HG03521 (cell line): ENCODE measurements around the gene ATG4C.
"Not testable (repeated sequence)": the region's sequence is repeated elsewhere in the genome, so short reads cannot be mapped to it uniquely, and the experiment has no call there.

Source experiments
- ATAC-seq: cut with Tn5 transposase; IDR thresholded peaks from one replicate; pipeline ENCODE4 v1.9.1; 2021; ENCODE audit warnings: mild to moderate bottlenecking, moderate library complexity; ENCODE audit not compliant: unreplicated experiment

ATG4C gene, protein sequence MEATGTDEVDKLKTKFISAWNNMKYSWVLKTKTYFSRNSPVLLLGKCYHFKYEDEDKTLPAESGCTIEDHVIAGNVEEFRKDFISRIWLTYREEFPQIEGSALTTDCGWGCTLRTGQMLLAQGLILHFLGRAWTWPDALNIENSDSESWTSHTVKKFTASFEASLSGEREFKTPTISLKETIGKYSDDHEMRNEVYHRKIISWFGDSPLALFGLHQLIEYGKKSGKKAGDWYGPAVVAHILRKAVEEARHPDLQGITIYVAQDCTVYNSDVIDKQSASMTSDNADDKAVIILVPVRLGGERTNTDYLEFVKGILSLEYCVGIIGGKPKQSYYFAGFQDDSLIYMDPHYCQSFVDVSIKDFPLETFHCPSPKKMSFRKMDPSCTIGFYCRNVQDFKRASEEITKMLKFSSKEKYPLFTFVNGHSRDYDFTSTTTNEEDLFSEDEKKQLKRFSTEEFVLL

DNA sequence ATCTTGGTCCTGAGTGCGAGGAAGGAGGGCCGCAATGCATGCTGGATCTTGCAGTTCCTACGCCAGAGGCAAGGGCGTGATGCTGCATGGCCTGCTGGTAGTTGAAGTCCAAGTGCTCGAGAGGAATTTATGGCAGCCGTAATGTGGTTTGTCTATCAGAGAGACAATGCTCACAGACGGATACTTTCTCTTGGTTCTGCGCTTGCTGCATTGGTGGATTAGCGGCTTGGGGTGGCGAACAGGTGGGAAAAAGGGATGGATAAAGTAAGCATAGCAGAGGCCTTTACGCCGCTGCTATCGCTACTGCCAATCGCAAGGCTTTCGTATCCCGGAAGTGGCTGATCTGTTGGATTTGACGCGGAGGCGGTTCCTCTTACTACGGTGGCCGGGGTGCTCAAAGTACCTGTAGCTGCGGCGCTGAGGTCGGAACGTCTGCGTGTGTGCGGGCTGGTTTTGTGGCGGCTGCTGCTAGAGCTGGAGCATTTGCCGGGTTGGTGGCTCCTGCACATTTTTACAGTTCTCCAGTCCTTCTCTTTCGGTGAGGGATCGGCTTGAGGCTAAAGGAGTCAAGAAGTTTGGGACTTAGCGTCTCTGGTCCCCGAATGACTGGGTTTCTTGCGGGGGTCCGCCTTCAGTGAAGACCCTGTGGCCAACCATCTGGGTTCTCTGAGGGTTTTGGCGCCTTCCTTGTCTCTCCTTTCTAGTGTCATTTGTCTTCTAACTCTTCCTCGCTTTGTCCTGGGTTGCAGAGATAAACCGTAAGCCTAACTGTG is at the start of gene ATG4C:
Gene ATG4C (plus strand): TSS at position 397 of the 773 bp plus-strand sequence. CDS start 19,655 bp downstream, outside the sequence.
- ATAC-seq, result peak; percentile 94

DNA sequence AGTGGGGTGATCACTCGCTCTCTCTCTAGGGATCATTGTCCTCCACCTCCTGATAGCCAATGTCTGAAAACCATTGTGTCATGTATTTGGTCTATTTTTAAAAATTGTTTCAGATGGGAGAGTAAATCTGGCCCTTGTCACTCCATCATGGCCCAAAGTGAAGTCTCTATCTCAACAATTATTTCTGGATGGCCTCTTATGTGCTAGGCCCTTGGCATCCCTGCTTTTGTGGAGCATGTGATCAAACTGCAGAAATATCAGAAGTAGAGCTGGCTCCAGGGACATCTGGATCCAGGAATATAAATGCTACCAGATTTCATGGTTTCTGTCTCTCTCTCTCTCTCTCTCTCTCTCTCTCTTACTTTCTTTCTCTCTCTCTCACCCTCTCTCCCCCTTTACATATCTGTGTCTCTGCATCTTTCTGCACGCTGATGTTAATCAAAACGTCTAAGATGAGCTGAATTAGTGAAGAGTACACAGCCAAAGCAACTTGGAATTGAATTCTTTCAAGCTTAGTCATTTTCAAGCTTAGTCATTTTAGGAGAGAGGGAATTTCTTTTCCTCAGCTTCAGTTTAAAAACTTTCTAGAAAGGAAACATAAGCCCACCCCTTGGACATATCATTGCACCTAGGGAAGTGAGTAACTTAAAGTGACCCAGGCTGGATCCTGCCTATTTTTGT is 48.3 kb upstream of the ATG4C start:
- no peak for ATAC-seq

DNA sequence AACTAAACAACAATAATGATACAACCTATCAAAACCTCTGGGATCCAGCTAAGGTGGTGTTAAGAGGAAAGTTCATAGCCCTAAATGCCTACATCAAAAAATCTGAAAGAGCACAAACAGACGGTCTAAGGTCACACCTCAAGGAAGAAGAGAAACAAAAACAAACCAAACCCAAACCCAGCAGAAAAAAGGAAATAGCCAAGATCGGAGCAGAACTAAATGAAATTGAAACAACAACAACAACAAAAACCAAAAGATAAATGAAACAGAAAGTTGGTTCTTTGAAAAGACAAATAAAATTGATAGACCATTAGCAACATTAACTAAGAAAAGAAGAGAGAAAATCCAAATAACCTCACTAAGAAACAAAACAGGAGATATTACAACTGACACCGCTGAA is 43.2 kb upstream of the ATG4C start:
- not testable (repeated sequence) for ATAC-seq

GRCh38 chr1:62744611-62745577 is 39.0 kb upstream of the ATG4C start:
- ATAC-seq, result no peak

GRCh38 chr1:62746086-62746808 is 37.7 kb upstream of the ATG4C start:
- no peak for ATAC-seq

DNA sequence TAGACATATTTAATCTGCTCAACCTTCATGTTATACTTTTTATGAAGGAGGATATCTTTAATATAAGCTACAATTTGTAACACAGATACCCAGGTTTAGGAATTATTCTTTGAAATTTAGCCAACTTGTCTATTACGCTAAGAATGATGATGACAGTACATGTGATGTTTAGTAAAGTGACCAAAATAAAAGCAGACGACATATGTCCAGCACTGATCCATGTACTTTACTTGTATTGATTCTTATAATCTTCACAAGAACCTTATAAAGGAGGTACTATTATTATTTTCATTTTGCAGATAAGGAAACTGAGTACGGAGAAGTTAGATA is 37.2 kb upstream of the ATG4C start:
- ATAC-seq, result no peak

DNA sequence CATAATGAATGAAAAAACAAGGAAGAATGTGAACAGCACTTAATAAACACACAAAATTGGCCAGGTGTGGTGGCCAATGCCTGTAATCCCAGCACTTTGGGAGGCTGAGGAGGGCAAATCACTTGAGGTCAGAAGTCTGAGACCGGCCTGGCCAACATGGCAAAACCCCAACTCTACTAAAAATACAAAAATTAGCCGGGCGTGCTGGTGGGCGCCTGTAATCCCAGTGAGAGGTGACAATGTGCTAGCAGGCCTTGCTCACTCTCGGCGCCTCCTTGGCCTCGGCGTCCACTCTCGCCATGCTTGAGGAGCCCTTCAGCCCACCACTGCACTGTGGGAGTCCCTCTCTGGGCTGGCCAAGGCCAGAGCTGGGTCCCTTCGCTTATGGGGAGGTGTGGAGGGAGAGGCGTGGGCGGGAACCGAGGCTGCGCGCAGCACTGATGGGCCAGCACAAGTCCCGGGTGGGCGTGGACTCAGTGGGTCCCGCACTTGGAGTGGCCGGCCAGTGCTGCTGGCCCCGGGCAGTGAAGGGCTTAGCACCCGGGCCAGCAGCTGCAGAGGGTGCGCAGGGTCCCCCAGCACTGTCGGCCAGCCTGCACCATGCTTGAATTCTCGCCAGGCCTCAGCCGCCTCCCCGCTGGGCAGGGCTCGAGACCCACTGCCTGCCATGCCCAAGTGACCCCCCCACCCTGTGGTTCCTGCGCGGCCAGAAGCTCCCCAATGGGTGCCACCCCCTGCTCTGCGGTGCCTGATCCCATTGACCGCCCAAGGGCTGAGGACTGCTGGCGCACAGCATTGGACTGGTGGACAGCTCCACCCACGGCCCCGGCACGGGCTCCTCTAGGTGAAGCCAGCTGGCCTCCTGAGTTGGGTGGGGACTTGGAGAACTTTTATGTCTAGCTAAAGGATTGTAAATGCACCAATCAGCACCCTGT is 30.6 kb upstream of the ATG4C start:
- ATAC-seq, result no peak

GRCh38 chr1:62754938-62755337 is 29.0 kb upstream of the ATG4C start:
- ATAC-seq, result not testable (repeated sequence)

DNA sequence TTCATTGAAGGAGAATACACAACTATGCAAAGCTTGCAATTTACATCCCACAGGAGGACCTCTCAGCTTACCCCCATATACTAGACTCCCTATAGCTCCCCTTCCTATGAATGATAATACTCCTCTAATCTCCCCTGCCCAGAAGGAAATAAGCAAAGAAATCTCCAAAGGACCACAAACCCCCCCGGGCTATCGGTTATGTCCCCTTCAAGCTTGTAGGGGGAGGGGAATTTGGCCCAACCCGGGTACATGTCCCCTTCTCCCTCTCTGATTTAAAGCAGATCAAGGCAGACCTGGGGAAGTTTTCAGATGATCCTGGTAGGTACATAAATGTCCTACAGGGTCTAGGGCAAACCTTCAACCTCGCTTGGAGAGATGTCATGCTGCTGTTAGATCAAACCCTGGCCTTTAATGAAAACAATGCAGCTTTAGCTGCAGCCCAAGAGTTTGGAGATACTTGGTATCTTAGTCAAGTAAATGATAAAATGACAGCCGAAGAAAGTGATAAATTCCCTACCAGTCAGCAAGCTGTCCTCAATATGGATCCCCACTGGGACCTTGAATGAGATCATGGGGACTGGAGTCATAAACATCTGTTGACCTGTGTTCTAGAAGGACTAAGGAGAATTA is 27.6 kb upstream of the ATG4C start:
- ATAC-seq, result not testable (repeated sequence)

DNA sequence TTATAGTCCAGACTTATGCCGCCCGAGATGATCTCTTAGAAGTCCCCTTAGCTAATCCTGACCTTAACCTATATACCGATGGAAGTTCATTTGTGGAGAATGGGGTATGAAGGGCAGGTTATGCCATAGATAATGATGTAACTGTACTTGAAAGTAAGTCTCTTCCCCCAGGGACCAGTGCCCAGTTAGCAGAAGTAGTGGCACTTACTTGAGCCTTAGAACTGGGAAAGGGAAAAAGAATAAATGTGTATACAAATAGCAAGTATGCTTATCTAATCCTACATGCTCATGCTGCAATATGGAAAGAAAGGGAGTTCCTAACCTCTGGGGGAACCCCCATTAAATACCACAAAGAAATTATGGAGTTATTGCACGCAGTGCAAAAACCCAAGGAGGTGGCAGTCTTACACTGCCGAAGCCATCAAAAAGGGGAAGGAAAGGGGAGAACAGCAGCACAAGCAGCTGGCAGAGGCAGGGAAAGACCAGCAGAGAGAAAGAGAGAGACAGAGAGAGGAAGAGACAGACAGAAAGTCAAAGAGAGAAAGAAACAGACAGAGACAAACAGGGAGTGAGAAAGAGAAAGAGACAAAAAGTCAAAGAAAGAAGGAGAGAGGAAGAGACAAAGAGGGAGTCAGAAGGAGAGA is 24.6 kb upstream of the ATG4C start:
- ATAC-seq, result not testable (repeated sequence)

DNA sequence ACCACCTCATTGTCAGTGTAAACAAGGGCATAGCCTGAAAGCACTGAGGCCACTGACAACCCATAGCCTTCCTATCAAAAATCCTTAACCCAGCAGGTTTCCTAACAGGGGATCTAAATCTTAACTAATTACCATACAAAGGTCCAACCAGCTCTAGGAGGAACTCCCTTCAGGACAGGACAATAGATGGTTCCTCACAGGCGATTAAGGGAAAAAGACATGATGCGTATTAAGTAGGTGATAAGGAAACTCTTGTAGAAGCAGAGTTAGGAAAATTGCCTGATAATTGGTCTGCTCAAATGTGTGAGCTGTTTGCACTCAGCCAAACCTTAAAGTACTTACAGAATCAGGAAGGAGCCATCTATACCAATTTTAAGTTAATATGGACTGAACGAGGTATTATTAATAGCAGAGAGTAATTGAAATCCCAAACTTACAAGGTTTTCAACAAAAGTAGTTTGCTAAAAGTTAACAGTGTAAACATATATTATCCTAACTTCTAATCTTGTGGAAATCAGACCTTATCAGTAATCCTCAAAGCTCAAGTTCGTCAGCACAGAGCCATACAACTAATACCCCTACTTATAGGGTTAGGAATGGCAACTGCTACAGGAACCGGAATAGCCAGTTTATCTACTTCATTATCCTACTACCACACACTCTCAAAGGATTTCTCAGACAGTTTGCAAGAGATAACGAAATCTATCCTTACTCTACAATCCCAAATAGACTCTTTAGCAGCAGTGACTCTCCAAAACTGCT is 23.7 kb upstream of the ATG4C start:
- not testable (repeated sequence) for ATAC-seq

GRCh38 chr1:62761223-62761870 is 22.6 kb upstream of the ATG4C start:
- not testable (repeated sequence) for ATAC-seq

DNA sequence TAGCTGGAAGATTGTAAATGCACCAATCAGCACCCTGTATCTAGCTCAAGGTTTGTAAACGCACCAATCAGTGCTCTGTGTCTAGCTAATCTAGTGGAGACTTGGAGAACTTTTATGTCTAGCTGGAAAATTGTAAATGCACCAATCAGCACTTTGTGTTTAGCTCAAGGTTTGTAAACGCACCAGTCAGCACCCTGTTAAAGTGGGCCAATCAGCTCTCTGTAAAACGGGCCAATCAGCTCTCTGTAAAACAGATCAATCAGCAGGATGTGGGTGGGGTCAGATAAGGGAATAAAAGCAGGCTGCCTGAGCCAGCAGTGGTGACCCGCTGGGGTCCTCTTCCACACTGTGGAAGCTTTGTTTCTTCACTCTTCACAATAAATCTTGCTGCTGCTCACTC is 21.9 kb upstream of the ATG4C start:
- not testable (repeated sequence) for ATAC-seq

- no peak for ATAC-seq
Measured at GRCh38 chr1:62765981-62766380, 18.0 kb upstream of the ATG4C start.

- not testable (repeated sequence) for ATAC-seq
Measured at GRCh38 chr1:62768551-62768950, 15.4 kb upstream of the ATG4C start.

- ATAC-seq, result no peak
Measured at GRCh38 chr1:62772607-62773295, 11.2 kb upstream of the ATG4C start.
